Omental fat pad (tissue), 4 donors: ENCODE measurements around the gene SPAM1. TPM values are rescaled to one million over a fixed set of nuclear protein-coding genes. Genes with fewer than 3 reads are reported as not detected.

Source experiments
- ATAC-seq: fragments of 150-250 bp; one replicate; pipeline ENCODE4 v1.9.1; 2016; ENCODE audit warnings: mild to moderate bottlenecking, moderate library complexity; ENCODE audit not compliant: low FRiP score
- DNase-seq: peaks from one replicate; pipeline ENCODE4 v3.0.0-alpha.2; 2019; ENCODE audit warnings: low spot score
- total RNA-seq, 4 donors: library from RNA; depleted of rRNA; stranded (reverse); fragments of >200 nt; gene quantifications; one replicate each; pipeline ENCODE4 v1.1.0, GENCODE V29; 2016
- TF ChIP-seq, protein P1 (sequence below), 3 donors: fragments of 450-650 bp; IDR thresholded peaks; one replicate each; pipeline ENCODE4 v1.5.1; 2016 to 2017; ENCODE audit warnings: antibody characterized with exemption in 3 of 3, mild to moderate bottlenecking in 3 of 3, moderate library complexity in 2 of 3

SPAM1 gene
- total RNA-seq, 4 donors from 2014 or later: not detected

DNA sequence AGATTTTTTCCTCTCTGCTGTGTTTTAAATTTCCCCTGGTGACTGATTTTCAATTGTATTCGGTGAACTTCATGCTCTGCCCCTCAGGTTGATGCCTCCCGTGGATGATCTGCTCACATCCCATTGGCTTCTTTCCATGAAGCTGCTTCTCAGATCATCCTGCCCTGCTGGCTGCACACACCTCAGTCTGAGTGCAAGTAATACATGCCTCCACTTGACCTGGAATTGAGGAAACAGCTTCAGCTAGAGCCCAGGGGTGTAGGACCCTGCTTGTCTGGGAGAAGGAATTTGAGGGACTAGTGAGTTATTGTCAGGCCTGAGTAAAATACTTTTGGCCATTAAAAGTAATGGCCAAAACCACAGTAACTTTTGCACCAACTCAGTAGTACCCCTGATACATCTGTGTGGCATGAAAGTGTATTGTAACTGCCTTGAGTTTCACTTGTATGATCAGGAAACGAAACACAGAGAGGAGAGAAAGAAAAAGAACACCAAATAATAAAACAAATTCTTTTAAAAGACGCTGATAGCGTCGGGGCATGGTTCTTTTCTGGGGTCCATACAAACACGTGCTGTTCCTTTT is 49.4 kb downstream of the SPAM1 start:
- DNase-seq (no peak), ATAC-seq (no peak)

DNA sequence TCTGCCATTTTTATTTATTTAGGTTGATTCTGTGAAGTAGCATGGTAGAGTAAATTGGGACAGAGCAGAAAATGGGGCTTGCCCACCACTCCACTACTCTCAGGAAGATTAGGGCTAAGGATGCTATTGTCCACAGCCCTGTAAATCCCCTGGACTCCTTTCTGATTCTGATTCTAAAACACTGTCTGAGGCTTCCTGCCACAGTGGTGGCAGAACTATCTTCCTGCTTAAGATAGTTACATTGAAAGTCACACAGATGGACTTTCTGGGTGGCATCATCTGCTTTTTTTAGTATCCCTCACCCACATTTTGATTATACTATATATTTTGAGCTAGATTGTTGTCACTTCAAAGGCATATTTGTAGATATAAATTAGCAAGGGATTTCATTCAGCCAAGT is 50.0 kb downstream of the SPAM1 start:
- TF ChIP-seq, protein P1, sequence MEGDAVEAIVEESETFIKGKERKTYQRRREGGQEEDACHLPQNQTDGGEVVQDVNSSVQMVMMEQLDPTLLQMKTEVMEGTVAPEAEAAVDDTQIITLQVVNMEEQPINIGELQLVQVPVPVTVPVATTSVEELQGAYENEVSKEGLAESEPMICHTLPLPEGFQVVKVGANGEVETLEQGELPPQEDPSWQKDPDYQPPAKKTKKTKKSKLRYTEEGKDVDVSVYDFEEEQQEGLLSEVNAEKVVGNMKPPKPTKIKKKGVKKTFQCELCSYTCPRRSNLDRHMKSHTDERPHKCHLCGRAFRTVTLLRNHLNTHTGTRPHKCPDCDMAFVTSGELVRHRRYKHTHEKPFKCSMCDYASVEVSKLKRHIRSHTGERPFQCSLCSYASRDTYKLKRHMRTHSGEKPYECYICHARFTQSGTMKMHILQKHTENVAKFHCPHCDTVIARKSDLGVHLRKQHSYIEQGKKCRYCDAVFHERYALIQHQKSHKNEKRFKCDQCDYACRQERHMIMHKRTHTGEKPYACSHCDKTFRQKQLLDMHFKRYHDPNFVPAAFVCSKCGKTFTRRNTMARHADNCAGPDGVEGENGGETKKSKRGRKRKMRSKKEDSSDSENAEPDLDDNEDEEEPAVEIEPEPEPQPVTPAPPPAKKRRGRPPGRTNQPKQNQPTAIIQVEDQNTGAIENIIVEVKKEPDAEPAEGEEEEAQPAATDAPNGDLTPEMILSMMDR (IDR thresholded peaks at IDR 0.05): no peak
- ATAC-seq (no peak), DNase-seq (no peak)

More for the DNA sequence above, 49.4 kb downstream of the SPAM1 start:
- TF ChIP-seq, protein P1 (IDR thresholded peaks at IDR 0.05): no peak

DNA sequence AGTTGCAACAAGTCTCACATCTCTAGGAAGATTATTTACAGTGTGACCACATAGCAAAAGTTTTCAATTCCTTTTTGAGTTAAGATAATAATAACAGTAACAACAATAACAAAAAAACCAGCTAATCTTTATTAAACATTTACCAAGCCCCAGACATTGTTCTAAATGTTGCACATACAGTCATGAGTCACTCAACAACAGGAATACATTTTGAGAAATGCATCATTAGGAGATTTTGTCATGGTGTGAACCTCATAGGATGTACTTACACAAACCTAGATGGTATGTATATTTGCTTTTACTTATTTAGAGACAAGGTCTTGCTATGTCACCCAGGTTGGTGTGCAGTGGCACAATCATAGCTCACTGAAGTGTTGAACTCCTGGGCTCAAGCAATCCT is 52.0 kb downstream of the SPAM1 start:
- DNase-seq (no peak), ATAC-seq (no peak)
- TF ChIP-seq, protein P1 (IDR thresholded peaks at IDR 0.05): no peak

DNA sequence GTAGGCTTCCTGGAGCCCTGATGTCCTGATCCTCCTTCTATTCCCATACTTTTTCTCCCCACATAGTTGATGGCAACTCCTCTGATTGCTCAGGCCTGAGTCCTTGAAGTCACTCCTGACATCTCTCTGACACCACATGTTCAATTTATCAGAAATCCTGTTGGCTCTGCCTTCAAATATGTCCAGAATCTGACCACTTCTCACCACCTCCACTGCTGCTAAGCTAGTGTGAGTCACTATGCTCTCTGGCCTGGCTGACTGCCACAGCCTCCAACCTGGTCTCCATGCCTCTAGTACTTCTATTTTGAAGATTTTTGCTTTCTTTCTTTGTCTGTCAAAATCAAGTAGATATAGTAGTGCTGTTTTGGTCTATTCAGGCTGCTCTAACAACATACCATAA is 54.8 kb downstream of the SPAM1 start:
- DNase-seq: no peak
- TF ChIP-seq, protein P1 (IDR thresholded peaks at IDR 0.05): no peak

DNA sequence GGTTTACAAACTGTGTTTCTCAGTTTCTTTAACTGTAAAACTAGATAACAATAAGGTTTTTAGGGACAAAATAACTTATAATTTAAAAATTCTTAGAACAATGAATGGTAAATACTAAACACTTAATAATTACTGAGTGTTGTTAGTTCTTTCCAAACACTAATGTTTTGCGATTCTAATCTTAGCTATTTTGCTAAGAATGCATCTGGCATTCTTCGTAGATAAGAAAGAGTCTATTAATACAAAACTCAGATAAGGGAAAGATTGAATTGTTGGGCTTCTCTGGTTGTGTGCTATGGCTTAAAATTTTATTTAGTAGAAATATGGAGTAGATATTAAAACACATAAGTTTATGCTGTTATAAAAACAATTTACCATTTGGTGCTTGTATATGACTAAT is 62.4 kb downstream of the SPAM1 start:
- no peak for ATAC-seq
- TF ChIP-seq, protein P1 (IDR thresholded peaks at IDR 0.05): no peak
- DNase-seq: no peak

More for the DNA sequence above, 54.8 kb downstream of the SPAM1 start:
- ATAC-seq: no peak

DNA sequence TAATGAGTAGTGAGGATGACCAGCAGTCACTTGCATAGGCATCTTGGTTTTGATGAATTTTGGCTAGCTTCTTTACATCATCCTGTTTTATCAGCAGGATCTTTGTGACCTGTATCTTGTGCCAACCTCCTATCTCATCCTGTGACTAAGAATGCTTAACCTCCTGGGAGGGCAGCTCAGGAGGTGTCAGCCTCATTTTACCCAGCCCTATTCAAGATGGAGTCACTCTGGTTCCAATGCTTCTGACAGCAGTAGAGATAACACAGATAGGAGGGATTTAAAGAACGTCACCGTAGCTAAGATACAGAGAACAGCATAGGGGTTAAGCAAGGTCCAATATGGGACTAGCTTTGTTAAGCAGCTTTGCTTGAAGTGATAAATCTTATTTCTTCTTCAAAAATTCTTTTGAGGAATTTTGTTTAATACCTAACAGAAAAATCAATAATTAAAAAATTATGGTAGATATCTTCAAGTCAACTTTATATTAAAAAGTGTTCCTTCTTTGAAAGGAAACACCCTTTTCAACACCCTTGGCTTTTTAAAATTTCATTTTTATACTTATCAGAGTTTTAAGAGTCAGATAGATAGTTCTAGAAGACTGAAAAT is 68.0 kb downstream of the SPAM1 start:
- ATAC-seq: no peak
- TF ChIP-seq, protein P1 (IDR thresholded peaks at IDR 0.05): no peak
- DNase-seq: no peak

DNA sequence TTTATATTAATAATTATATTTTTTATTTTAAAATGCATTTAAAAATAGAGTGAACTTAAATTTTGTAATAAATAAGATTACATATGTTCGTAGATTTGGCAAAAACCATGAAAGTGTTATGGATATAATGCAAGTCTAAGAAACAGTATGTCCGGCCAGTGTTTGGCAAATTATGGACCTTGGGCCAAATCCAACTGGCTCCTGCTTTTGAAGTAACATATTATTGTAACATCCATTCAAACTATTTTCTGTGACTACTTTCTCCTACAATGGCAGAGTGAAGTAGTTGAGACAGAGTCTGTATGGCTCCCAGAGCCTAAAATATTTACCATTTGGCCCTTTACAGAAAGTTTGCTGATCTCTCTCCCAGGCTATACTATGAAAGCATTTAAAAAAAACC is 69.0 kb downstream of the SPAM1 start:
- TF ChIP-seq, protein P1 (IDR thresholded peaks at IDR 0.05): no peak
- ATAC-seq (no peak), DNase-seq (no peak)
